Spleen (tissue), 11 donors: ENCODE data around the gene RAPSN. TPM values are rescaled to one million over a fixed set of nuclear protein-coding genes. Genes with fewer than 3 reads are reported as not detected.

Experiments used
- DNase-seq: peaks from one replicate; pipeline ENCODE4 v3.0.0-alpha.2; 2020
- H3K27ac ChIP-seq, 8 donors: fragments of 200-600 bp; sonication (generic) in 7 of 8; 1 replicate in 4 of 8; 2 replicates in 4 of 8; pipeline versions ENCODE4 v1.5.0 to v1.8.0; 2016 to 2021; ENCODE audit warnings: inconsistent platforms in 4 of 8, mild to moderate bottlenecking in 4 of 8, moderate library complexity in 1 of 8
- H3K27me3 ChIP-seq, 7 donors: fragments of 200-600 bp; sonication (generic) in 6 of 7; replicated peaks in 1 of 7; 1 replicate in 4 of 7; 2 replicates in 3 of 7; pipeline versions ENCODE4 v1.5.0 to v1.8.0; 2016 to 2021; ENCODE audit warnings: inconsistent platforms in 3 of 7, mild to moderate bottlenecking in 1 of 7
- H3K36me3 ChIP-seq, 6 donors: fragments of 200-600 bp; sonication (generic) in 5 of 6; 1 replicate in 4 of 6; 2 replicates in 2 of 6; pipeline versions ENCODE4 v1.5.0 to v1.8.0; 2016 to 2021; ENCODE audit warnings: inconsistent platforms in 2 of 6
- H3K4me1 ChIP-seq, 6 donors: fragments of 200-600 bp; sonication (generic) in 5 of 6; 1 replicate in 3 of 6; 2 replicates in 3 of 6; pipeline versions ENCODE4 v1.5.0 to v1.8.0; 2016 to 2021; ENCODE audit warnings: inconsistent platforms in 3 of 6
- H3K4me3 ChIP-seq, 8 donors: fragments of 200-600 bp; sonication (generic) in 7 of 8; 1 replicate in 4 of 8; 2 replicates in 4 of 8; pipeline versions ENCODE4 v1.5.0 to v1.8.0; 2016 to 2021; ENCODE audit warnings: inconsistent platforms in 4 of 8, mild to moderate bottlenecking in 4 of 8, moderate library complexity in 2 of 8
- H3K9me3 ChIP-seq, 8 donors: fragments of 200-600 bp; sonication (generic) in 7 of 8; 1 replicate in 4 of 8; 2 replicates in 4 of 8; pipeline versions ENCODE4 v1.5.0 to v1.8.0; 2016 to 2021; ENCODE audit warnings: inconsistent platforms in 4 of 8
- CTCF ChIP-seq, 11 experiments: fragments of 200-600 bp in 7 of 11; fragments of 450-650 bp in 4 of 11; sonication (generic) in 4 of 11; IDR thresholded peaks in 8 of 11; conservative IDR thresholded peaks in 3 of 11; 1 replicate in 7 of 11; 2 replicates in 4 of 11; pipeline versions ENCODE4 v1.4.0 to v1.8.0; 2016 to 2021; ENCODE audit warnings: antibody characterized with exemption in 11 of 11, inconsistent platforms in 4 of 11, mild to moderate bottlenecking in 1 of 11
- POLR2A ChIP-seq, 3 donors: fragments of 450-650 bp; IDR thresholded peaks; one replicate each; pipeline ENCODE4 v1.5.1; 2017; ENCODE audit warnings: antibody characterized with exemption in 3 of 3, mild to moderate bottlenecking in 1 of 3
- POLR2AphosphoS5 ChIP-seq, 3 donors: sonication (generic); formaldehyde crosslinking; IDR thresholded peaks; one replicate each; pipeline ENCODE4 v1.5.1; 2017; ENCODE audit warnings: antibody characterized with exemption in 3 of 3
- WGBS, 5 donors: extraction: QIAGEN DNeasy Blood & Tissue Kit in 3 of 5; methylation state at CpG; one replicate each; pipeline versions ENCODE4 v1.1.5 to v1.1.7; 2013 to 2018; 5-methylcytosine and 5-hydroxymethylcytosine counted together
- intact Hi-C: fragments of 100-400 bp; cut with DNase I; formaldehyde crosslinking; loops from one replicate; pipeline ENCODE4 v1.15.0; 2023; ENCODE audit warnings: low total_unique reads
- polyA plus RNA-seq, 3 donors: library from polyadenylated mRNA; stranded (reverse); fragments of 200-250 nt; gene quantifications; one replicate each; pipeline ENCODE4 v1.2.1, GENCODE V29; 2013
- total RNA-seq, 7 donors: library from RNA; depleted of rRNA in 3 of 7; stranded (reverse); fragments of >200 nt in 3 of 7; fragmentation: NEBNext Ultra II Directional in 4 of 7; extraction: Animal tissue kit (Norgen Biotek cat#: 25700) in 4 of 7; gene quantifications; one replicate each; pipeline versions ENCODE4 v1.1.0 to v1.2.1, GENCODE V29; 2016 to 2021
- donor health status: healthy with polysubstance abuse.
- donor health status: DM: no; HTN: no; CAD: no; lungs with moderate emphysema.
- donor health status: DM: no; HTN: no; CAD: no.
- donor health status: Bipolar disorder and iron deficiency.
- donor health status: healthy.
- donor health status: DM: no; HTN: no; CAD: no.
- donor health status: DM: yes; HTN: yes; CAD: no.

Gene RAPSN
- total and polyA plus RNA-seq, 10 donors: 0.42 to 1.6 (median 0.96) TPM; not detected in 2

- no peak for TF ChIP-seq CTCF (IDR thresholded peaks at IDR 0.05 in 8 of 11, conservative IDR thresholded peaks at IDR 0.05 in 3 of 11)
- TF ChIP-seq POLR2A (IDR thresholded peaks at IDR 0.05): no peak
- no peak for TF ChIP-seq POLR2AphosphoS5 (IDR thresholded peaks at IDR 0.05)
- H3K27me3 ChIP-seq: no peaks in the 10 kb centered on the region
- H3K27ac ChIP-seq: peak overlapping the region in 3 of 8 donors; percentile 15 to 53 (median 45)
- H3K4me1 ChIP-seq: peaks cover 27 to 68% (median 47%) of the 10 kb centered on the region in 6 donors
- peak; percentile 28 for DNase-seq
- H3K36me3 ChIP-seq: no peaks in the 10 kb centered on the region
- H3K4me3 ChIP-seq: no peak overlapping the region
- 63 to 82% (median 74%) methylated on average over 3 of the region's 3 CpGs for WGBS, 5 donors
- no peaks in the 10 kb centered on the region for H3K9me3 ChIP-seq
- intact Hi-C loops: no loop called here
These were observed 45.4 kb downstream of the RAPSN start for GRCh38 chr11:47403571-47403970.

- peak; percentile 75 for DNase-seq
- H3K4me1 ChIP-seq: peaks cover 27 to 72% (median 50%) of the 10 kb centered on the region in 6 donors
These were observed 45.8 kb downstream of the RAPSN start for GRCh38 chr11:47403135-47403534.

DNA sequence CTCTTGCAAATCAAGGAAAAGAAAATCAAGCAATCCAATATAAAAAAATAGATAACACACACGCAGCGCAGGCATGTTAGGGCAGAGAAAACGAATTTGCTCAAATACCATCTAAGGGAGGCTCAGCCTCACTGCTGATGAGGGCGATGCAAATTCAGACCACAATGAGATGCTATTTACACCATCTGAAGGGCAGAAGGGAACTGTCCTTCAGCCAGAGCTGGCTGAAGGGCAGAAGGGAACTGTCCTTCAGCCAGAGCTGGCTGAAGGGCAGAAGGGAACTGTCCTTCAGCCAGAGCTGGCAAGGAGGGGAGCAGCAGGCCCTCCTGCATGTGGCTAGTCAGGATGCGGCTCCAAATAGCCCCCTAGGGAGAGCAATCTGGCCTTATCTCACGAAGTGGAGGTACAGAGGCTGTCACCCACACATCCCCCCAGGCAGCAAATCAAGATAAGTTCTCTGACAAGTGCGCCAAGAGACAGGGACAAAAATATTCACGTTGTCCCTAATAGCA, 48.1 kb downstream of the RAPSN start:
- no peak for TF ChIP-seq CTCF (IDR thresholded peaks at IDR 0.05 in 8 of 11, conservative IDR thresholded peaks at IDR 0.05 in 3 of 11)
- peak in 1 of 3 donors; percentile 14 for TF ChIP-seq POLR2A (IDR thresholded peaks at IDR 0.05)
- TF ChIP-seq POLR2AphosphoS5 (IDR thresholded peaks at IDR 0.05): peak; percentile 18 to 73 (median 68)
- intact Hi-C loops: no loop called here
- peak; percentile 80 for DNase-seq
- 18 to 28% (median 24%) methylated on average over 8 of the region's 8 CpGs for WGBS, 5 donors
- H3K4me3 ChIP-seq: peak overlapping the region in 6 of 8 donors; percentile 43 to 80 (median 48)
- no peaks in the 10 kb centered on the region for H3K27me3 ChIP-seq
- H3K36me3 ChIP-seq: no peaks in the 10 kb centered on the region
- H3K27ac ChIP-seq: peak overlapping the region; percentile 84 to 97 (median 95)
- peaks cover 17 to 70% (median 41%) of the 10 kb centered on the region in 6 donors for H3K4me1 ChIP-seq
- H3K9me3 ChIP-seq: no peaks in the 10 kb centered on the region

More at GRCh38 chr11:47403135-47403534, 45.8 kb downstream of the RAPSN start:
- Histone ChIP-seq H3K4me3 (no peak overlapping the region), H3K27me3 (no peaks in the 10 kb centered on the region), H3K36me3 (no peaks in the 10 kb centered on the region), H3K9me3 (no peaks in the 10 kb centered on the region), H3K27ac (peak overlapping the region in 3 of 8 donors; percentile 15 to 53 (median 45))
- TF ChIP-seq POLR2AphosphoS5 (IDR thresholded peaks at IDR 0.05) (no peak), CTCF (IDR thresholded peaks at IDR 0.05 in 8 of 11, conservative IDR thresholded peaks at IDR 0.05 in 3 of 11) (no peak), POLR2A (IDR thresholded peaks at IDR 0.05) (no peak)
- intact Hi-C loops: no loop called here
- 41 to 80% (median 50%) methylated on average over 4 of the region's 4 CpGs for WGBS, 5 donors

DNA sequence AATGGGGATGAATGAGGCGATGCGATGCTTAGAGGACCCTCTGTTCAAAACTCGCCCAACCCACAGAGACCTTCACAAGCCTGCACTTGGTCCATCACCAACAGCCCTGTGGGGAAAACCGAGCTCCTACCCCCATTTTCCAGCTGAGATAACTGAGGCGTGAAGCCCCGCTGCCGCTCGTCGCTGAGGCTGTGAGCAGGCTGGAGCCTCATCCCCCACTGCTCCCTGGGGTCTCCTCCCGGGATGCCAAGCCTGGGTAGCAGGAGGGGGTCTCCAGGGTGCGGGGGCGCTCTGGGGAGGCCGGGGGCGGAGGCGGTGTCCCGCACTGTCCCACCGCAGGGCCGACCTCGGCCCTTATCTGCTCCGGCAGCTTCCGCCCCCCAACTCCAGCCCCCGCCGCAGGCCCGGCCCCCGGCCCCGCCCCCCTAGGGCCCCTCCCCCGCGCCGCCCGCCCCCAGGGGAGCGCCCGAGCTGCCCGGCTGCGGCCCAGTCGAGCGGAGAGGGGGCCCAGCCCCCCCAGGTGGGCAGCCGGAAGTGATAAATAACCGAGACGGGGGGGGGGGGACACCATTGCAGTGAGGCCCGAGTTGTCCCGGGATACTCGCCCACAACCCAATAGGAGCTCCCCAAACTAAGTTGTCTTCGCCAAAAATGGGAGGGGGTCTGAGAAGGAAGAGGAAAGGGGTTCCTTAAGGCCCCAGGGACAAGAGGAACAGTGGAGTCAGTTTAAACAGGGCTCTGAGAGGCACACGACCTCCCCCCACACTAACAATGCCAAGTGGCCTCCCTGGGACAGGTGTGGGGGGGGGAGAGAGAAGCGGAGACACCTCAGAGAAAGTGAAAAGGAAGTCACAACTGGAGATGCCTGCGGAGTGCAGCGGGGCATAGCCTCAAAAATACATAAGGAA, 48.8 kb downstream of the RAPSN start:
- Histone ChIP-seq H3K27me3 (no peaks in the 10 kb centered on the region), H3K4me3 (peak overlapping the region; percentile 38 to 80 (median 48)), H3K4me1 (peaks cover 21 to 77% (median 48%) of the 10 kb centered on the region in 6 donors), H3K27ac (peak overlapping the region; percentile 84 to 97 (median 95)), H3K9me3 (no peaks in the 10 kb centered on the region), H3K36me3 (no peaks in the 10 kb centered on the region)
- peak; percentile 92 for DNase-seq
- 3 to 13% (median 5%) methylated on average over 15 to 47 of the region's 47 CpGs for WGBS, 5 donors
- TF ChIP-seq POLR2A (IDR thresholded peaks at IDR 0.05): peak in 2 of 3 donors; percentile 44 to 59
- peak; percentile 90 to 92 (median 91) for TF ChIP-seq POLR2AphosphoS5 (IDR thresholded peaks at IDR 0.05)
- no peak for TF ChIP-seq CTCF (IDR thresholded peaks at IDR 0.05 in 8 of 11, conservative IDR thresholded peaks at IDR 0.05 in 3 of 11)
- intact Hi-C loops: no loop called here
